Measurements from ENCODE around the gene ZNF70.

Gene ZNF70

GRCh38 chr22:23750714-23751440, at the start of gene ZNF70:
TSS of gene ZNF70 (minus strand) at chr22:23751112. CDS start at chr22:23745140, 5,972 bp downstream.
- peak within 1 kb of the TSS; percentile 84 for H3K9ac ChIP-seq (ENCODE audit: low read depth, low read length)
- no peaks in the 10 kb centered on the region for H3K36me3 ChIP-seq (ENCODE audit: insufficient read depth, low read length)
- no peaks in the 10 kb centered on the region; the same call in 1 of the 2 replicates for H3K4me1 ChIP-seq (ENCODE audit: insufficient read depth, low read length)
- no peaks in the 10 kb centered on the region for H3K9me3 ChIP-seq (ENCODE audit: control insufficient read depth, insufficient read depth, low read length)

- peaks cover 17% of the 10 kb centered on the region; the same call in 1 of the 2 replicates for H3K36me3 ChIP-seq (ENCODE audit: insufficient read depth, low read length)
- no peak overlapping the region for H3K9ac ChIP-seq (ENCODE audit: low read depth, low read length)
- H3K4me1 ChIP-seq (ENCODE audit: insufficient read depth, low read length), result no peaks in the 10 kb centered on the region
- H3K9me3 ChIP-seq (ENCODE audit: control insufficient read depth, insufficient read depth, low read length), result no peaks in the 10 kb centered on the region
Observed at GRCh38 chr22:23796461-23796860, 45.5 kb upstream of the ZNF70 start.

GRCh38 chr22:23793326-23793725, 42.4 kb upstream of the ZNF70 start:
- H3K9ac ChIP-seq (ENCODE audit: low read depth, low read length), result no peak overlapping the region
- H3K36me3 ChIP-seq (ENCODE audit: insufficient read depth, low read length), result 0 out of 2 replicates have a peak, but pooled peaks cover 8% of the 10 kb centered on the region
- H3K4me1 ChIP-seq (ENCODE audit: insufficient read depth, low read length), result peaks cover 7% of the 10 kb centered on the region; the same call in 1 of the 2 replicates
- H3K9me3 ChIP-seq (ENCODE audit: control insufficient read depth, insufficient read depth, low read length), result no peaks in the 10 kb centered on the region

GRCh38 chr22:23791738-23792645, 41.1 kb upstream of the ZNF70 start:
- H3K9me3 ChIP-seq (ENCODE audit: control insufficient read depth, insufficient read depth, low read length), result no peaks in the 10 kb centered on the region
- H3K9ac ChIP-seq (ENCODE audit: low read depth, low read length), result no peak overlapping the region
- 0 out of 2 replicates have a peak, but pooled peaks cover 8% of the 10 kb centered on the region for H3K36me3 ChIP-seq (ENCODE audit: insufficient read depth, low read length)
- H3K4me1 ChIP-seq (ENCODE audit: insufficient read depth, low read length), result peaks cover 7% of the 10 kb centered on the region; the same call in 1 of the 2 replicates

DNA sequence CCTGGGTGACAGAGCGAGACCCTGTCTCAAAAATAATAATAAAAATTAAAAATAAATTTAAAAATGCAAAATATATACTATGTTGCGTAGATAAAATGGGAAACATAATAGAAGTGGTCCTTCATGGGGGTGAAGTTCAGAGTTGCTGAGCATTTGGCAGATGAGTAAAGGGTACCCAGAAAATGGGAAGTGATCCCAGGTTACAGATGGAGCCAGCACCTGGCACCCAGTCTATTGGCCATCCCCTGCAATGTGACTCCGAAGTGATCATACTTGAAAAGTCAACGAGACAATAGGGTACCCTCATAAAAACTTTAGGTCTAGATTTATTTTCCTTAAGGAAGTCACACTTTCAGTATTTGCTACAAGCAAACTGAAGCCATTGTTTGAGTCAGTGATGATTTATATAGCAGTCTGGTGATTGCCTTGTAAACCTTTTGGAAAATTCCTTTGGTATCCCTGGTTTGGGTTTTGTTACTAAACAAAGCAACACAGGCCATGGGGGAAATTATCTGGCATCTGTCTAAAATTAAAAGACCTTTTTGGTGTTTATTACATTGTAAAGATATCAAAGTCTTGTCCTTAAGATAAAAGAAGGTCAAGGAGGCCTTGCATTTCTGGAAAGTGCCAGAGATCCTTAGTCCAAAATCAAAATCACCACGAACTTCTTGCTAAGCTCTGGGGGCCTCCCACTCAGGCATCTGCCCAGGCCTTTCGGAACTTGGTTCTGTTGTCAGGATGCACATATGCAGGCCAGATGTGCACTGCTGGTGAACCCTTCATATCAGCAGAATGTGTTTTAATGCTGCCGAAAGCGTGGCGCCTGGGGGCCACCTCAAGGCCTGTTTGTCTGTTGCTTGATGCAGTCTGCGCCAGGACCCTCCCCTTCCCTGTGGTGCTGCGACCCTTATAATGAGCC, 40.2 kb upstream of the ZNF70 start:
- H3K9me3 ChIP-seq (ENCODE audit: control insufficient read depth, insufficient read depth, low read length), result no peaks in the 10 kb centered on the region
- H3K4me1 ChIP-seq (ENCODE audit: insufficient read depth, low read length), result peaks cover 12% of the 10 kb centered on the region; the same call in 1 of the 2 replicates
- H3K9ac ChIP-seq (ENCODE audit: low read depth, low read length), result no peak overlapping the region
- H3K36me3 ChIP-seq (ENCODE audit: insufficient read depth, low read length), result 0 out of 2 replicates have a peak, but pooled peaks cover 6% of the 10 kb centered on the region

- H3K9ac ChIP-seq (ENCODE audit: low read depth, low read length), result no peak overlapping the region
- H3K36me3 ChIP-seq (ENCODE audit: insufficient read depth, low read length), result 0 out of 2 replicates have a peak, but pooled peaks cover 6% of the 10 kb centered on the region
- H3K4me1 ChIP-seq (ENCODE audit: insufficient read depth, low read length), result peaks cover 12% of the 10 kb centered on the region; the same call in 1 of the 2 replicates
Observed at GRCh38 chr22:23789638-23790037, 38.7 kb upstream of the ZNF70 start.

GRCh38 chr22:23789121-23789520, 38.2 kb upstream of the ZNF70 start:
- H3K4me1 ChIP-seq (ENCODE audit: insufficient read depth, low read length), result peaks cover 12% of the 10 kb centered on the region; the same call in 1 of the 2 replicates
- 0 out of 2 replicates have a peak, but pooled peaks cover 6% of the 10 kb centered on the region for H3K36me3 ChIP-seq (ENCODE audit: insufficient read depth, low read length)
- no peaks in the 10 kb centered on the region for H3K9me3 ChIP-seq (ENCODE audit: control insufficient read depth, insufficient read depth, low read length)
- H3K9ac ChIP-seq (ENCODE audit: low read depth, low read length), result no peak overlapping the region

More at GRCh38 chr22:23789638-23790037, 38.7 kb upstream of the ZNF70 start:
- no peaks in the 10 kb centered on the region for H3K9me3 ChIP-seq (ENCODE audit: control insufficient read depth, insufficient read depth, low read length)

DNA sequence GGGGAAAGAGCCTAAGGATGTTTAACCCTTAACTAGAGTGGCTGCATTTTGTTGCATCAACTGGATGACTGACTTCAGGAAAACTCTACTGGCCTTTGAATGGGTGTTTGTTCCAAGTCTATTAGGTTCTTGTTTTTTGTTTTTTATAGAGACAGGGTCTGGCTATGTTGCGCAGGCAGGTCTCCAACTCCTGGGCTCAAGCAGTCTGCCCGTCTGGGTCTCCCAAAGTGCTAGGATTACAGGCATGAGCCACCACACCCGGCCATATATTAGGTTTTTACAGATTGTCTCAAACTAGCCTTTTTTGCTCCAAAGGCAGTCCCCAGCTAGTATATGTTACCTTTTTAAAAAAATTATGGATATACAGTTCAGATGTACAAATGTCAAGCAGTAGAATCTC, 37.0 kb upstream of the ZNF70 start:
- 0 out of 2 replicates have a peak, but pooled peaks cover 6% of the 10 kb centered on the region for H3K36me3 ChIP-seq (ENCODE audit: insufficient read depth, low read length)
- H3K9me3 ChIP-seq (ENCODE audit: control insufficient read depth, insufficient read depth, low read length), result no peaks in the 10 kb centered on the region
- H3K9ac ChIP-seq (ENCODE audit: low read depth, low read length), result peak overlapping the region; percentile 98
- H3K4me1 ChIP-seq (ENCODE audit: insufficient read depth, low read length), result peaks cover 12% of the 10 kb centered on the region; the same call in 1 of the 2 replicates

DNA sequence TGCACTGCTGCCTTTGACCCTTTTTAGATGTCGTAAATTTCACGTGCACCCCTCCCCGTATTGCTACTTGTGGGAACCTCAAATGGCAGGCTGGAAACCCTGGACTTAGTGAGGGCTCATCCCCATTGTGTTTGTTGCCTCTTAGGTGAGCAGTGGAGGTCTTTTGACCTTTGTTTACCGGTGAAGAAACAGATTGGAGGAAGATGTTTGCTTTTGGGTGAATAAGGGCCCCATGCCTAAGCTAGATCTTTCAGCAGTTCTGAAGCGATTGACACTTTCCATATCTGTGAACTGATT, 36.6 kb upstream of the ZNF70 start:
- H3K9me3 ChIP-seq (ENCODE audit: control insufficient read depth, insufficient read depth, low read length), result no peaks in the 10 kb centered on the region
- peak overlapping the region; percentile 98 for H3K9ac ChIP-seq (ENCODE audit: low read depth, low read length)
- H3K4me1 ChIP-seq (ENCODE audit: insufficient read depth, low read length), result peaks cover 12% of the 10 kb centered on the region; the same call in 1 of the 2 replicates
- 0 out of 2 replicates have a peak, but pooled peaks cover 6% of the 10 kb centered on the region for H3K36me3 ChIP-seq (ENCODE audit: insufficient read depth, low read length)

DNA sequence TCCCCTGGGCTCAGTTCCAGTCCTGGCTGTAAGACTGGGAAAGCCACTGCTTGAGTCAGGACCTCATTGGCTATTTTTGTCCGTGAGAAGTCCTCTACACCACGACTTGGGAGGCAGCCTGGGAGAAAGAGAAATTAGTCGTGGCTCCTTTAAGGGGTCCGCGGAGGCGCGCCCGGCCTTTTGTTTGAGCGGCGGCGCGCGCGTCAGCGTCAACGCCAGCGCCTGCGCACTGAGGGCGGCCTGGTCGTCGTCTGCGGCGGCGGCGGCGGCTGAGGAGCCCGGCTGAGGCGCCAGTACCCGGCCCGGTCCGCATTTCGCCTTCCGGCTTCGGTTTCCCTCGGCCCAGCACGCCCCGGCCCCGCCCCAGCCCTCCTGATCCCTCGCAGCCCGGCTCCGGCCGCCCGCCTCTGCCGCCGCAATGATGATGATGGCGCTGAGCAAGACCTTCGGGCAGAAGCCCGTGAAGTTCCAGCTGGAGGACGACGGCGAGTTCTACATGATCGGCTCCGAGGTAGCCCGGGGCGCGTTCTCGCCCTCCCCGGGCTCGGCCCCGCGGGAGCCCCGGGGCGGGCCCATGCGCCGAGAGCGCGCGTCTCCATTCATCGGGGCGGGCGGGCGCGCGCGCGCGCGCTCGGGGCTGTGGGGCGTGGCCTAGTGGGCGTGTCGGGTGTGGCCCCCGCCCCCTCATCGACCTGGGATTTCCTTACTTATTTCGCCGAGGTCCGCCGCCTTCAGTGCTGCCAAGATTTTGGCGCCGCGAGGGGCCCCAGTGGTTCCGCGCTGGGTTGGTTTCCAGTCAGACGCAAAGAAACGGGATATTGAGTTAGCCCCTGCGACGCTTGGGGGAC, 36.1 kb upstream of the ZNF70 start, which contains the start of gene SMARCB1:
Gene SMARCB1 (plus strand): TSS at position 215 of the 848 bp plus-strand sequence. CDS start 204 bp downstream, at position 419.
- Histone ChIP-seq H3K9me3 (ENCODE audit: control insufficient read depth, insufficient read depth, low read length) (no peaks in the 10 kb centered on the region), H3K36me3 (ENCODE audit: insufficient read depth, low read length) (no peaks in the 10 kb centered on the region), H3K4me1 (ENCODE audit: insufficient read depth, low read length) (peaks cover 12% of the 10 kb centered on the region)

DNA sequence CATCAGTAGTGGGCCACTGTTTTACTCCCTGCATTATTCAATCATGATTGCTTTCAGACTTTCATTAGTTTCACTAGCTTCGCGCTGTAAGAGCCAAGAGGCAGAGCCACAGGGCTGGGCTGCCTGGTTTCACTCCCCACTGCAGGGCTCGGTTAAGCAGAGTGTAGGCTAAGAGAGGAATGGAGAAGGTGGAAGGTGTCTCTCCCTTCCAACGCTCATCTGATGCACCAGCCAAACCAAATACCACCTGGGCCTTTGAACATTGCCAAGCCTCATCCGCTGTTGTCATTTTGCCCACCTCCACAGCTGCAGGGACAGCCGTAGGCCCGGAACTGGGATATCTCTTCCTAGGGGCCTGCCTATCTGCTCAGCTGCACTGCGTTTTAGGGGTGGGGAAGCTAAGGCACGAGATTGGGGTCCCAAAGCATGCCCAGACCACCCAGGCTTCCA, 35.4 kb upstream of the ZNF70 start:
- Histone ChIP-seq H3K36me3 (ENCODE audit: insufficient read depth, low read length) (no peaks in the 10 kb centered on the region), H3K9me3 (ENCODE audit: control insufficient read depth, insufficient read depth, low read length) (no peaks in the 10 kb centered on the region), H3K4me1 (ENCODE audit: insufficient read depth, low read length) (peaks cover 19% of the 10 kb centered on the region), H3K9ac (ENCODE audit: low read depth, low read length) (peak overlapping the region; percentile 98)

More for the DNA sequence above, 36.1 kb upstream of the ZNF70 start, which contains the start of gene SMARCB1:
- peak within 1 kb of the TSS; percentile 98 for H3K9ac ChIP-seq (ENCODE audit: low read depth, low read length)

- Histone ChIP-seq H3K36me3 (ENCODE audit: insufficient read depth, low read length) (no peaks in the 10 kb centered on the region), H3K9me3 (ENCODE audit: control insufficient read depth, insufficient read depth, low read length) (no peaks in the 10 kb centered on the region), H3K4me1 (ENCODE audit: insufficient read depth, low read length) (peaks cover 19% of the 10 kb centered on the region), H3K9ac (ENCODE audit: low read depth, low read length) (no peak overlapping the region)
Observed at GRCh38 chr22:23784215-23784732, 33.4 kb upstream of the ZNF70 start.

Data from ES-I3 (cell line).